NCI-H1930 (cell line): ENCODE measurements around the gene TCF25.

ENCODE experiments used
- DNase-seq, 2 experiments: peaks; one replicate each; lab custom pipeline; 2025; lab: John Stamatoyannopoulos, UW

The TCF25 gene

GRCh38 chr16:89946515-89946914 is 73.1 kb downstream of the TCF25 start:
- DNase-seq, result no peak

- no peak for DNase-seq
Observed at GRCh38 chr16:89949121-89949742, 75.8 kb downstream of the TCF25 start.

GRCh38 chr16:89949756-89950155 is 76.4 kb downstream of the TCF25 start:
- no peak for DNase-seq

GRCh38 chr16:89951509-89951908 is 78.1 kb downstream of the TCF25 start:
- DNase-seq, result no peak

GRCh38 chr16:89952049-89952448 is 78.7 kb downstream of the TCF25 start:
- no peak for DNase-seq

- no peak for DNase-seq
Observed at GRCh38 chr16:89952551-89952950, 79.2 kb downstream of the TCF25 start.

GRCh38 chr16:89953671-89954406 is 80.4 kb downstream of the TCF25 start:
- no peak for DNase-seq

GRCh38 chr16:89954462-89954861 is 81.1 kb downstream of the TCF25 start:
- no peak for DNase-seq

GRCh38 chr16:89955001-89955685 is 81.8 kb downstream of the TCF25 start:
- DNase-seq, result no peak

GRCh38 chr16:89956505-89957215 is 83.3 kb downstream of the TCF25 start:
- DNase-seq, result no peak

GRCh38 chr16:89957216-89957785 is 83.9 kb downstream of the TCF25 start:
- no peak for DNase-seq

GRCh38 chr16:89958068-89958467 is 84.7 kb downstream of the TCF25 start:
- no peak for DNase-seq

GRCh38 chr16:89958596-89958995 is 85.2 kb downstream of the TCF25 start:
- no peak for DNase-seq

GRCh38 chr16:89960966-89961365 is 87.6 kb downstream of the TCF25 start:
- DNase-seq, result no peak
